ENCODE data around the gene PARS2.

DNA sequence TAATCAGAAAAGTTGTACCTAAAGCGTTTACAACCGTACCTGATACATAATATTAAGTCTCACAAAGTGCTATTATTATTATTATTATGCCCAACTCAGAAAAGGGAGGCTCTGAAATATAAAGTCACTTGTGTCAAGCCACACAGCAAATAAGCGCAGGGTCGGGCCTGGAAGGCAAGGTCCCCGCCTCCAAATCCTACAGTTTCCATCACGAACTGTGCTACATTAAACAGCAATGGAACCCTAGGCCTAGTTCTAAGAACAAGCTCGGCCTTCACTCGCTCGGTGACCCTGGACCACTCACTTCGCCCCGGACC, 549 bp downstream of the PARS2 start:
- TF ChIP-seq, protein P1, sequence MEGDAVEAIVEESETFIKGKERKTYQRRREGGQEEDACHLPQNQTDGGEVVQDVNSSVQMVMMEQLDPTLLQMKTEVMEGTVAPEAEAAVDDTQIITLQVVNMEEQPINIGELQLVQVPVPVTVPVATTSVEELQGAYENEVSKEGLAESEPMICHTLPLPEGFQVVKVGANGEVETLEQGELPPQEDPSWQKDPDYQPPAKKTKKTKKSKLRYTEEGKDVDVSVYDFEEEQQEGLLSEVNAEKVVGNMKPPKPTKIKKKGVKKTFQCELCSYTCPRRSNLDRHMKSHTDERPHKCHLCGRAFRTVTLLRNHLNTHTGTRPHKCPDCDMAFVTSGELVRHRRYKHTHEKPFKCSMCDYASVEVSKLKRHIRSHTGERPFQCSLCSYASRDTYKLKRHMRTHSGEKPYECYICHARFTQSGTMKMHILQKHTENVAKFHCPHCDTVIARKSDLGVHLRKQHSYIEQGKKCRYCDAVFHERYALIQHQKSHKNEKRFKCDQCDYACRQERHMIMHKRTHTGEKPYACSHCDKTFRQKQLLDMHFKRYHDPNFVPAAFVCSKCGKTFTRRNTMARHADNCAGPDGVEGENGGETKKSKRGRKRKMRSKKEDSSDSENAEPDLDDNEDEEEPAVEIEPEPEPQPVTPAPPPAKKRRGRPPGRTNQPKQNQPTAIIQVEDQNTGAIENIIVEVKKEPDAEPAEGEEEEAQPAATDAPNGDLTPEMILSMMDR (IDR thresholded peaks at IDR 0.05; ENCODE audit: insufficient read depth, low read depth, low read length): no peak
- TF ChIP-seq EZH2 (IDR thresholded peaks at IDR 0.05; ENCODE audit: insufficient read depth, low read length): no peak

Measured in astrocyte (in vitro differentiated cells and primary cell).